Stomach (tissue), 9 donors: ENCODE measurements around the gene IFI27L1. TPM values are rescaled to one million over a fixed set of nuclear protein-coding genes. Genes with fewer than 3 reads are reported as not detected.

Experiments used
- DNase-seq, 2 donors: peaks; one replicate each; pipeline versions ENCODE4 v3.0.0 to v3.0.0-alpha.2; 2013 to 2019
- H3K27ac ChIP-seq, 5 donors: fragments of 200-600 bp in 4 of 5; sonication (generic) in 4 of 5; one replicate each; pipeline ENCODE4 v1.5.1; 2013 to 2019; ENCODE audit warnings: mild to moderate bottlenecking in 1 of 5, moderate library complexity in 1 of 5
- H3K27me3 ChIP-seq, 3 donors: fragments of 200-600 bp; sonication (generic); one replicate each; pipeline ENCODE4 v1.5.1; 2017 to 2019; ENCODE audit warnings: mixed run types in 1 of 3
- H3K36me3 ChIP-seq, 4 donors: fragments of 200-600 bp; sonication (generic); 1 replicate in 3 of 4; 2 replicates in 1 of 4; pipeline ENCODE4 v1.5.1; 2016 to 2019
- H3K4me1 ChIP-seq, 4 donors: fragments of 200-600 bp; sonication (generic); one replicate each; pipeline ENCODE4 v1.5.1; 2016 to 2019
- H3K4me3 ChIP-seq, 4 donors: fragments of 200-600 bp; sonication (generic) in 3 of 4; one replicate each; pipeline ENCODE4 v1.5.1; 2016 to 2019; ENCODE audit warnings: mild to moderate bottlenecking in 1 of 4
- H3K9me3 ChIP-seq, 4 donors: fragments of 200-600 bp; sonication (generic); one replicate each; pipeline ENCODE4 v1.5.1; 2016 to 2019
- CTCF ChIP-seq, 7 experiments: fragments of 450-650 bp in 4 of 7; fragments of 200-600 bp in 3 of 7; sonication (generic) in 3 of 7; IDR thresholded peaks; one replicate each; pipeline ENCODE4 v1.5.1; 2016 to 2019; ENCODE audit warnings: antibody characterized with exemption in 7 of 7, control low read depth in 2 of 7, mild to moderate bottlenecking in 1 of 7
- EP300 ChIP-seq: sonication (generic); formaldehyde crosslinking; IDR thresholded peaks from one replicate; pipeline ENCODE4 v1.6.1; 2017; ENCODE audit warnings: antibody characterized with exemption
- POLR2A ChIP-seq, 4 donors: fragments of 450-650 bp; IDR thresholded peaks; one replicate each; pipeline ENCODE4 v1.6.1; 2016; ENCODE audit warnings: antibody characterized with exemption in 4 of 4, control low read depth in 2 of 4, mild to moderate bottlenecking in 1 of 4, moderate library complexity in 1 of 4
- POLR2AphosphoS5 ChIP-seq, 3 donors: sonication (generic); formaldehyde crosslinking; IDR thresholded peaks; one replicate each; pipeline ENCODE4 v1.6.1; 2016; ENCODE audit warnings: antibody characterized with exemption in 3 of 3
- WGBS, 5 donors: extraction: QIAGEN DNeasy Blood & Tissue Kit in 3 of 5; methylation state at CpG; one replicate each; pipeline versions ENCODE4 v1.1.5 to v1.1.7; 2013 to 2018; 5-methylcytosine and 5-hydroxymethylcytosine counted together
- intact Hi-C: fragments of 100-400 bp; cut with DNase I; formaldehyde crosslinking; loops from one replicate; pipeline ENCODE4 v1.15.1; 2023; ENCODE audit warnings: low total_unique reads
- polyA plus RNA-seq, 3 donors: library from polyadenylated mRNA; stranded (reverse); fragments of 200-250 nt; gene quantifications; one replicate each; pipeline ENCODE4 v1.2.3, GENCODE V29; 2013
- total RNA-seq, 5 donors: library from RNA; depleted of rRNA; stranded (reverse); fragments of >200 nt; gene quantifications; one replicate each; pipeline versions ENCODE4 v1.1.0 to v1.2.3, GENCODE V29; 2014 to 2016
- donor health status: healthy with polysubstance abuse.
- donor health status: Bipolar disorder and iron deficiency.
- donor health status: healthy.

Gene IFI27L1
- total and polyA plus RNA-seq, 8 donors = 1.6 to 33.7 (median 15.1) TPM; not detected in 1

- TF ChIP-seq POLR2AphosphoS5 (IDR thresholded peaks at IDR 0.05) (no peak), EP300 (no peak), POLR2A (IDR thresholded peaks at IDR 0.05) (no peak), CTCF (IDR thresholded peaks at IDR 0.05) (no peak)
- Histone ChIP-seq H3K36me3 (peaks cover 66 to 95% (median 91%) of the 10 kb centered on the region in 4 donors), H3K4me1 (peaks cover 0 to 31% (median 9%) of the 10 kb centered on the region in 4 donors), H3K27me3 (no peaks in the 10 kb centered on the region), H3K4me3 (no peak overlapping the region), H3K27ac (no peak overlapping the region), H3K9me3 (no peaks in the 10 kb centered on the region)
- no peak for DNase-seq
- intact Hi-C loops = no loop called here
- WGBS, 5 donors = 92 to 96% (median 93%) methylated on average over 3 of the region's 3 CpGs
Measured at GRCh38 chr14:94047581-94047980, 33.5 kb upstream of the IFI27L1 start.

- TF ChIP-seq POLR2AphosphoS5 (IDR thresholded peaks at IDR 0.05) (no peak), POLR2A (IDR thresholded peaks at IDR 0.05) (no peak), EP300 (no peak), CTCF (IDR thresholded peaks at IDR 0.05) (no peak)
- WGBS, 5 donors = 63 to 81% (median 79%) methylated on average over 10 of the region's 10 CpGs
- no peaks in the 10 kb centered on the region for H3K9me3 ChIP-seq
- intact Hi-C loops = no loop called here
- peaks cover 73 to 100% (median 100%) of the 10 kb centered on the region in 4 donors for H3K36me3 ChIP-seq
- H3K4me3 ChIP-seq = no peak overlapping the region
- peak in 1 of 2 donors; percentile 50 for DNase-seq
- peaks cover 0 to 24% (median 6%) of the 10 kb centered on the region in 4 donors for H3K4me1 ChIP-seq
- peak overlapping the region in 1 of 5 donors; percentile 21 for H3K27ac ChIP-seq
- no peaks in the 10 kb centered on the region for H3K27me3 ChIP-seq
Measured at GRCh38 chr14:94048691-94049624, 32.2 kb upstream of the IFI27L1 start.

GRCh38 chr14:94049625-94050023 is 31.5 kb upstream of the IFI27L1 start:
- TF ChIP-seq CTCF (IDR thresholded peaks at IDR 0.05) = no peak
- no peak for TF ChIP-seq POLR2AphosphoS5 (IDR thresholded peaks at IDR 0.05)
- no peak for TF ChIP-seq POLR2A (IDR thresholded peaks at IDR 0.05)
- no peak for TF ChIP-seq EP300
- intact Hi-C loops = no loop called here
- H3K27ac ChIP-seq = no peak overlapping the region
- peaks cover 0 to 24% (median 6%) of the 10 kb centered on the region in 4 donors for H3K4me1 ChIP-seq
- no peak overlapping the region for H3K4me3 ChIP-seq
- DNase-seq = no peak
- H3K36me3 ChIP-seq = peaks cover 77 to 100% (median 100%) of the 10 kb centered on the region in 4 donors
- 50 to 97% (median 82%) methylated on average over 2 of the region's 2 CpGs for WGBS, 5 donors
- no peaks in the 10 kb centered on the region for H3K9me3 ChIP-seq
- no peaks in the 10 kb centered on the region for H3K27me3 ChIP-seq

GRCh38 chr14:94050231-94050880 is 30.8 kb upstream of the IFI27L1 start:
- WGBS, 5 donors = 80 to 92% (median 89%) methylated on average over 4 to 6 of the region's 6 CpGs
- no peak overlapping the region for H3K4me3 ChIP-seq
- no peak for DNase-seq
- H3K36me3 ChIP-seq = peaks cover 84 to 100% (median 100%) of the 10 kb centered on the region in 4 donors
- H3K27ac ChIP-seq = no peak overlapping the region
- H3K4me1 ChIP-seq = peaks cover 0 to 24% (median 6%) of the 10 kb centered on the region in 4 donors
- no peak for TF ChIP-seq EP300
- no peak for TF ChIP-seq POLR2A (IDR thresholded peaks at IDR 0.05)
- no peak for TF ChIP-seq CTCF (IDR thresholded peaks at IDR 0.05)
- TF ChIP-seq POLR2AphosphoS5 (IDR thresholded peaks at IDR 0.05) = no peak
- intact Hi-C loops = no loop called here
- H3K27me3 ChIP-seq = no peaks in the 10 kb centered on the region
- H3K9me3 ChIP-seq = no peaks in the 10 kb centered on the region
